Left ventricle myocardium superior (tissue), 1 donor: ENCODE data around the gene SEC14L1. TPM values are rescaled to one million over a fixed set of nuclear protein-coding genes. Genes with fewer than 3 reads are reported as not detected.

Experiments
- ATAC-seq: fragments of 200-7000 bp; cut with Tn5 transposase; one replicate; pipeline ENCODE4 v1.9.1; 2020; ENCODE audit warnings: mild to moderate bottlenecking, moderate library complexity
- DNase-seq: peaks from one replicate; pipeline ENCODE4 v3.0.0-alpha.2; 2020
- intact Hi-C: fragments of 100-400 bp; cut with micrococcal nuclease; formaldehyde crosslinking; loops from one replicate; pipeline ENCODE4 v1.11.0; 2022
- total RNA-seq: library from RNA; stranded (reverse); fragmentation: NEBNext Ultra II Directional; extraction: Animal tissue kit (Norgen Biotek cat#: 25700); gene quantifications from one replicate; pipeline ENCODE4 v1.2.1, GENCODE V29; 2021
- donor health status: DM: no; HTN: yes; CAD: no; lungs with severe emphysema.

SEC14L1 gene
- total RNA-seq, 1 donor from 2014 or later: 71.4 TPM

- intact Hi-C loops: loop anchor here (10.0 kb wide), 1 partner anchor 110 kb away; no protein-coding TSS in a partner anchor
- ATAC-seq: no peak
- no peak for DNase-seq
Observed at GRCh38 chr17:77204536-77204935, 63.8 kb downstream of the SEC14L1 start.

GRCh38 chr17:77205396-77206125 is 64.8 kb downstream of the SEC14L1 start:
- intact Hi-C loops: loop anchor here (10.0 kb wide), 1 partner anchor 111 kb away; no protein-coding TSS in a partner anchor
- no peak for DNase-seq
- no peak for ATAC-seq

GRCh38 chr17:77206158-77206956 is 65.6 kb downstream of the SEC14L1 start:
- intact Hi-C loops: loop anchor here (10.0 kb wide), 1 partner anchor 112 kb away; no protein-coding TSS in a partner anchor
- peak; percentile 44 for ATAC-seq
- no peak for DNase-seq

DNA sequence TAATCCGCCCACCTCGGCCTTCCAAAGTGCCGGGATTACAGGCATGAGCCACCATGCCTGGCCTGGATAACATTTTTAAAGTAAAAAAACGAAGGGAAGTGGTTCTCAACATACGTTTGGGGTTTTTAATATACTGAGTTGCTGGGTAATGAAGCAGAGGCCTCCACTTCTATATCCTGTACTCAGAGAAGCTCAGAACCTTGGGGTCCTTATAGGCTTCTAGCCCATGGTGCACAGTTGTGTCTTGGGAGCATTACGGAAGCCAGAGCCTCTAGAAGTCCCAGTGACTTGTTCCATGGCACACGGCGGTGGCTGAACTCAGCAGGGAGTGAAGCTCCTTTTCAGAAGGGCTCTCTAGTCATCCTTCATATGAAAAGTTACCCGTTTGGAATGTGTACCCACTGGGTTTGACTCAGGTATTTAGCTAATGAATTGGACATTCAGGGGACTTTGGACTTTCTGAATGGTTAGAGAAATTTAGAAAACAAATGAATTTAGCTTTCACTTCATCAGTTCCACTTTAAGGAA is 67.0 kb downstream of the SEC14L1 start:
- no peak for ATAC-seq
- intact Hi-C loops: loop anchor here (10.0 kb wide), 1 partner anchor 113 kb away; no protein-coding TSS in a partner anchor
- no peak for DNase-seq

- DNase-seq: no peak
- intact Hi-C loops: loop anchor here (10.0 kb wide), 1 partner anchor 114 kb away; no protein-coding TSS in a partner anchor
- peak; percentile 79 for ATAC-seq
Observed at GRCh38 chr17:77208217-77208808, 67.5 kb downstream of the SEC14L1 start.

GRCh38 chr17:77208856-77209255 is 68.1 kb downstream of the SEC14L1 start:
- no peak for ATAC-seq

GRCh38 chr17:77209330-77209748 is 68.6 kb downstream of the SEC14L1 start:
- intact Hi-C loops: loop anchor here (10.0 kb wide), 1 partner anchor 115 kb away; no protein-coding TSS in a partner anchor
- no peak for ATAC-seq
- no peak for DNase-seq

More at GRCh38 chr17:77208856-77209255, 68.1 kb downstream of the SEC14L1 start:
- DNase-seq: no peak
- intact Hi-C loops: loop anchor here (10.0 kb wide), 1 partner anchor 114 kb away; no protein-coding TSS in a partner anchor

DNA sequence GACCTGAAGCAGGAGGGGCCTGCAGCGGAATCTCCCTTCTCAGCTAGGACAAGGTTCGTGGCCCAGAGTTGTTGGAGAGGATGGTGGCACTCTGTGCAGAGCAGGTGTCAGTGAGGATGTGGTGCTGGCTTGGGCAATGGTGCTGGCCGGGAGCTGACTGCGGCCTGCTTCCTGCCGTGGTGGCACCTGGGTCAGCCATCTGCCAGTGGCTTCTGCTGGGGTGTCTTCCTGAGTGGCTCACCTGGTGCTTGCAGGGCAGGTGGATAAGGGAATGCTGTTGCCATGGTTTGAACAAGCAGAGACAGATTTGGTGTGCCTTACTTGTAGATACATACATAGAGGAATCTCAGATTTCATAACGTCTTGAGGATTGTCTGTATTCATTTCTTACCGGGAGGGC is 69.6 kb downstream of the SEC14L1 start:
- DNase-seq (no peak), ATAC-seq (no peak)
- intact Hi-C loops: no loop called here

DNA sequence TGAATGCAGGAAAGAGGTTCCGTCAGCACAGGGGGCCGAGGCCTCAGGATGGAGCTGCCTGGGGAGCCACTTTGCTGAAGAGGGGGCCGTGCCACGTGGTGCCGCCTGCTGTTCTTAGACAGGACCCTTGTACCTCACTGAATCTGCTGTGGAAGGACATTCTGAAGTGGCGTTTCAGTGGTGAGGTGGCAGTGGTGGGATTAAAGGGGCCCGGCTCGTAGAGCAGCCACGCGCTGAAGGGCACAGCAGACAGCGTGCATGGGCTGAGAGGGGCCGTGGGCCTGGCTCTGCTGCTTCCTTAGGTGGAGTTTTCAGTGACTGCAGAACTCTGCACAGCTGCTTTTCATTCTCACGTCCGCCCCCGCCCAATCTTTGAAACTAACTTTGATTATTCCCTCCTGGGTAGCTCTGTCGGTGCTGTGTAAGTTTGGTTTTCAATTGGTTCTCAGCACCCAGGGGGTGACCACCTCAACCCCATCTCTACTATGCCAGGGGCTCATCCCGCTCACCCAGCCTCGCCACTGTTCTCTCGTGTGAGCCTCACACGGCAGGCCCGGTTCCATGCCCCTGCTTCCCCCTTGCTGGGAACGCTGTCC is 70.3 kb downstream of the SEC14L1 start:
- ATAC-seq: no peak
- DNase-seq: no peak
- intact Hi-C loops: no loop called here

GRCh38 chr17:77211681-77212080 is 70.9 kb downstream of the SEC14L1 start:
- intact Hi-C loops: no loop called here
- no peak for ATAC-seq
- no peak for DNase-seq

- intact Hi-C loops: no loop called here
- ATAC-seq (no peak), DNase-seq (no peak)
Observed at GRCh38 chr17:77212081-77212832, 71.5 kb downstream of the SEC14L1 start.

DNA sequence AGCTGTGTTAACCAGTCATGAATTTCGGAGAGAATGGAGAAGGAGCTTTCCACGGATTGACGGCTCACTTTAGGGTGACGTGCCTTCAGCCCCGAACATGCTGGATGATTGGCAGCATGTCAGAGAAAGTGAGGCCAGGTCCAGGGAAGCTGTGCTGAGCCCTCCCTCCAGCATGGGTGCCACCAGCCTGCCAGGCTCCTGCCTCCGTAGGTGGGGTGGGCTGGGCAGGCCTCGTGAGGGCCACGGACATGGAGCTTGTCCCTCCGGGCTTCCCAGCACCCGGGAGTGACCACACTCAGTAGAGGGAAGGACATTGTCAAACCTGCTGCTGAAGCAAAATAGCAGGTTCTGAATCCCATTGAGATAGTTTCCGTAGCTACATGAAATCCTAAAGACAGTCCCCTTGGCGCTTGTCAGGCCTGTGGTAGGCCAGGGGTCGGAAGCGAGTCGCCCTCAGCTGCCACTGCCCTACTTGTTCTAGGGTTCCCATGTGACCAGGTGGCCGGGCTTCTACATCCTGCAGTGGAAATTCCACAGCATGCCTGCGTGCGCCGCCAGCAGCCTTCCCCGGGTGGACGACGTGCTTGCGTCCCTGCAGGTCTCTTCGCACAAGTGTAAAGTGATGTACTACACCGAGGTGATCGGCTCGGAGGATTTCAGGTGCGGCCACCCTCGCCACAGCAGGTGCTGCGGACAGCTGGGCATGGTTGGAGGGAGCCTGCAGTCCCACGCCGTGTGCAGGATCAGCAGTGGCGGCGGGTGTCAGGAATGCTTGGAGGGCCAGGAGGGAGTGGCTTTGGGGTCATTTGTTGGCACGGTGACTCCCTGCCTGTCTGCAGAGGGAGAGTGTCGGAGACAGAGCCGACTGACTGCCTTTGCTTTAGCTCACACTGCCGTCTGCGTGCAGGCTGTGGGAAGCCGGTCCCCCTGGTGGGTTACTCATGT is 72.3 kb downstream of the SEC14L1 start:
- DNase-seq (peak; percentile 65), ATAC-seq (peak; percentile 81)
- intact Hi-C loops: no loop called here

- intact Hi-C loops: no loop called here
- ATAC-seq (peak; percentile 19), DNase-seq (no peak)
Observed at GRCh38 chr17:77213778-77214132, 73.0 kb downstream of the SEC14L1 start.

DNA sequence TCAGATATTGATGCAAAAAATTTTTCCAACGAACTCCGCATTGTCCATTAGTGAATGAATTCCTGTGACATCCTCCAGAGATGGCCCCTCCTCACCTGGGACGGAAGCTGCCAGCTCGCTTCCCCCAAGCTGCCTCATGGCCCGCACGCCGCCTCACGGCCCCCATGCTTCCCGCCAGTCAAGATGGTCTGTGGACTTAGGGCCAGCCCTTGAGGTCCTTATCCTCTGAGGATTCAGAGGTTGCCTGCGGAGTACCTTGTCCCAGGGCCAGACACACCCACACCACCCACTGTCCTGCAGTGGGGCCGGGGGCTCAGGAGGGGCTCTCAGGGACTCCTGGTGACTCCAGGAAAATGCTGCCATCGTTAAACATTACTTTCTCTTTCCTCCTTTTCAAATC is 73.6 kb downstream of the SEC14L1 start:
- intact Hi-C loops: no loop called here
- no peak for ATAC-seq

DNA sequence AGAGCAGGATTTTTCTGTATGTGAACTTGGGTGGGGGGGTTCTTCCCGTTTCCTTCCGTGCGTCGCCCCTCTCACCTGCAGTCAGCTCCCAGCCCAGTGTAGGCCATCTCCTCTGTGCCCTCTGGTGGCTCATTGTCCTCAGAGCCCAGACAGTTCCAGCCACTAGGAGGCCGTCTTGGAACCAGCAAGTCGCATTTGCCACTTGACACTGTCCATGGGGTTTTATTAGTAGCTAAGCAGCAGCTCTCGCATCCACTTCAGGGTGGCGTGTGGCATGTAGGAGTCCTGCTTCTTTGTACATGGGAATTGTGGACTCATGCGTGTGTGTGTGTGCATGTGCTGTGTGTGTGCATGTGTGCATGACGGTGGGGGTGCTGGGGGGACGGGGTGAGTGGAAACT is 74.0 kb downstream of the SEC14L1 start:
- intact Hi-C loops: no loop called here
- DNase-seq: peak; percentile 49
- peak; percentile 74 for ATAC-seq

More for the DNA sequence above, 73.6 kb downstream of the SEC14L1 start:
- no peak for DNase-seq

DNA sequence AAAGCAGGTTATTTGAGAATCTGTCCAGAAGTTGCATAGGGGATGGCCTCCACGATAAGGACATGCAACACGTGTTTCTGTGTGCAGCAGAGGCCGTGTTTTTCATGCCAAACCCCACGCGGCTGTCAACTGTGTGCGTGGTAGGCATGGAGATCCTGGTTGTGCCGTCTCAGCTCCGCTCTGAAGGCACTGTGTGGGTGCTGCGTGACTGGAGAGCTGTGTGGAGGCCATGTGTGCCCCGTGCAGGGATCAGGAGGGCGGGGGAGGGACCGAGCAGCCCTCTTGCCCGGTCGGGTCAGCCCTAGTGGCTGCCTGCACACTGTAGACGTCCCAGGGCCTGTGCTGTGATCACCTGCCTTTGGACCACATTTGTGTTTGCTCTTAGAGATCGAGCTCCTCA is 74.5 kb downstream of the SEC14L1 start:
- DNase-seq (no peak), ATAC-seq (no peak)
- intact Hi-C loops: no loop called here

- no peak for ATAC-seq
Observed at GRCh38 chr17:77216486-77216885, 75.7 kb downstream of the SEC14L1 start.

More at GRCh38 chr17:77216486-77216885, 75.7 kb downstream of the SEC14L1 start:
- no peak for DNase-seq
- intact Hi-C loops: no loop called here
